ENCODE data around the gene HK3.

The HK3 gene

GRCh38 chr5:176902102-176902814 lies 3.1 kb upstream of the HK3 start:
- no peak for DNase-seq

GRCh38 chr5:176901260-176902101 lies 2.3 kb upstream of the HK3 start:
- no peak for DNase-seq

GRCh38 chr5:176900780-176901204 lies 1.6 kb upstream of the HK3 start:
- DNase-seq = no peak

GRCh38 chr5:176899946-176900779 lies 1.0 kb upstream of the HK3 start:
- DNase-seq = no peak

GRCh38 chr5:176897263-176897662 lies 1.9 kb downstream of the HK3 start:
- no peak for DNase-seq

- DNase-seq = no peak
Measured at GRCh38 chr5:176895831-176896230, 3.3 kb downstream of the HK3 start.

- no peak for DNase-seq
Measured at GRCh38 chr5:176894298-176894697, 4.8 kb downstream of the HK3 start.

GRCh38 chr5:176892663-176893062 lies 6.5 kb downstream of the HK3 start:
- no peak for DNase-seq

- no peak for DNase-seq
Measured at GRCh38 chr5:176891331-176891958, 7.7 kb downstream of the HK3 start.

- no peak for DNase-seq
Measured at GRCh38 chr5:176890455-176891330, 8.5 kb downstream of the HK3 start.

GRCh38 chr5:176889321-176890280 lies 9.5 kb downstream of the HK3 start:
- no peak for DNase-seq

- DNase-seq = no peak
Measured at GRCh38 chr5:176888865-176889165, 10.3 kb downstream of the HK3 start.

- no peak for DNase-seq
Measured at GRCh38 chr5:176888016-176888864, 10.9 kb downstream of the HK3 start.

GRCh38 chr5:176887252-176887849 lies 11.8 kb downstream of the HK3 start:
- DNase-seq = no peak

- no peak for DNase-seq
Measured at GRCh38 chr5:176886336-176887251, 12.6 kb downstream of the HK3 start.

- no peak for DNase-seq
Measured at GRCh38 chr5:176884571-176884890, 14.6 kb downstream of the HK3 start.

GRCh38 chr5:176883700-176884570 lies 15.2 kb downstream of the HK3 start:
- DNase-seq = no peak

- no peak for DNase-seq
Measured at GRCh38 chr5:176882567-176882903, 16.6 kb downstream of the HK3 start.

Measured in NCI-H146 (cell line).